ENCODE data around the gene TSR2. TPM values are rescaled to one million over a fixed set of nuclear protein-coding genes. Genes with fewer than 3 reads are reported as not detected.

The TSR2 gene
- total and polyA plus RNA-seq, 2 donors (not counting 3 experiments of a cell fraction or from before 2014, with no cell fraction given): 12.4 to 22.8 TPM

DNA sequence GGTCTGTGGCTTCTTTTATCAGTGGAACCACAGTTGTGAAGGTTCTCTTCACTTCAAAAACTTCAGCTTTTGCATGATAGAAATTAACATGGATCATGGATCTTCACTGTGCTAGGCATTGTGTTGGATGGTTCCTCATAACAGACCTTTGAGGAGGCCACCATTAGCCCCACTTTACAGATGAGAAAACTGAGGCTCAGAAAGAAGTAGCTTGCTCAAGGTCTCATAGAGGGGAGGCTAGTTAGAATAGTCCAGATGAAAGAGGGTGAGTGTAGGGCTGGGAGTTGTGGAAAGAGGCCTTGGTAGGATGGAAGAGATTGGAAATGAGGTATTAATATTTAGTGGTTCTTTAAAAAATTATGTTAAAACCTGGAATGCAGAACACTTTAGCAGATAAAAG lies 2.6 kb downstream of the TSR2 start:
- Histone ChIP-seq H3K4me2 (ENCODE audit: insufficient read depth, low read length) (no peak overlapping the region), H3K4me1 (ENCODE audit: control insufficient read depth, extremely low read depth, insufficient read depth, low read length) (peaks cover 12% of the 10 kb centered on the region), H3K9me3 (replicated peaks; ENCODE audit: control insufficient read depth, insufficient read depth, low read length) (no peaks in the 10 kb centered on the region), H2AFZ (ENCODE audit: low read depth, low read length) (no peak overlapping the region), H3K27ac (ENCODE audit: insufficient read depth, low read depth, low read length) (no peak overlapping the region), H3K9ac (replicated peaks; ENCODE audit: extremely low read depth, insufficient read depth, low read length) (no peak overlapping the region), H3K79me2 (ENCODE audit: control insufficient read depth, insufficient read depth, low read length) (peaks cover 31% of the 10 kb centered on the region), H4K20me1 (replicated peaks; ENCODE audit: control insufficient read depth, extremely low read depth, insufficient read depth, low read length) (no peaks in the 10 kb centered on the region), H3K4me3 (replicated peaks in 1 of 3; ENCODE audit: insufficient read depth in 1 of 3, low read depth in 1 of 3, low read length in 3 of 3) (no peak overlapping the region), H3K27me3 (ENCODE audit: control insufficient read depth in 2 of 2, insufficient read depth in 2 of 2, low read length in 2 of 2) (no peaks in the 10 kb centered on the region), H3K9me1 (replicated peaks; ENCODE audit: control insufficient read depth, extremely low read depth, insufficient read depth, low read length) (no peaks in the 10 kb centered on the region), H3K36me3 (ENCODE audit: control insufficient read depth in 2 of 2, extremely low read depth in 1 of 2, insufficient read depth in 2 of 2, low read length in 2 of 2) (peaks cover 0 to 13% of the 10 kb centered on the region in 2 experiments)
- DNase-seq (ENCODE audit: low read depth, low spot score) (no peak), FAIRE-seq (no peak)
- no TSS peak for BruUV-seq (replicated peaks)
- TF ChIP-seq CTCF (IDR thresholded peaks at IDR 0.05; ENCODE audit: extremely low read depth in 1 of 2, insufficient read depth in 1 of 2, low read depth in 1 of 2, low read length in 2 of 2): no peak
- no peak for TF ChIP-seq POLR2A (IDR thresholded peaks at IDR 0.05; ENCODE audit: low read depth, low read length)
- no peak for TF ChIP-seq EZH2 (IDR thresholded peaks at IDR 0.05; ENCODE audit: borderline replicate concordance, low read depth, low read length, severe bottlenecking)
- no peak for TF ChIP-seq FOS (IDR thresholded peaks at IDR 0.05; ENCODE audit: borderline replicate concordance, insufficient read depth, low read length)
- no peak for TF ChIP-seq GATA2 (IDR thresholded peaks at IDR 0.05; ENCODE audit: insufficient read depth, insufficient read length, low read depth, low read length)
- TF ChIP-seq JUN (IDR thresholded peaks at IDR 0.05; ENCODE audit: borderline replicate concordance, insufficient read depth, insufficient read length, low read depth): no peak
- POLR2A ChIA-PET: no interaction called here
- intact Hi-C loops (cut with micrococcal nuclease): loop anchor here (10.0 kb wide), 3 partner anchors 88 to 362 kb away; partner anchors contain the start of genes MAGED2 and WNK3
- dilution Hi-C loops (cut with MboI; ENCODE audit: extremely low pct_ligation_motif_present, low sequenced_read_pairs): no loop called here
- CTCF ChIA-PET: interaction anchor here (1.5 kb wide), 1 partner anchor 18 kb away, joined by 3 read pairs; no protein-coding TSS in a partner anchor

Measured in endothelial cell of umbilical vein (primary cell).